Measurements from ENCODE around the gene ADGRL2.
"Not testable (repeated sequence)": the region's sequence is repeated elsewhere in the genome, so short reads cannot be mapped to it uniquely, and the experiment has no call there.

The ADGRL2 gene

GRCh38 chr1:81867235-81867634 lies 66.5 kb downstream of the ADGRL2 start:
- no peak for DNase-seq (ENCODE audit: low spot score)
- no CpG with 5 or more reads among the region's 1 CpG for WGBS, 2 donors (ENCODE audit: extremely low coverage in 2 of 2, insufficient read length in 2 of 2, insufficient replicate concordance in 1 of 2)
- Histone ChIP-seq H4K8ac (ENCODE audit: low read depth, low read length) (no peak overlapping the region), H3K4me2 (ENCODE audit: insufficient read depth, low read length, poor library complexity, severe bottlenecking) (no peak overlapping the region), H3K79me1 (ENCODE audit: low read depth, low read length) (no peaks in the 10 kb centered on the region), H3K36me3 (replicated peaks in 1 of 2; ENCODE audit: control insufficient read depth in 2 of 2, insufficient read depth in 2 of 2, low read length in 2 of 2) (peaks cover 2 to 87% of the 10 kb centered on the region in 2 donors), H2BK15ac (ENCODE audit: low read length) (no peak overlapping the region), H2BK12ac (ENCODE audit: low read length) (no peak overlapping the region), H3K4me1 (ENCODE audit: control insufficient read depth in 2 of 2, insufficient read depth in 1 of 2, low read depth in 1 of 2, low read length in 2 of 2) (no peaks in the 10 kb centered on the region), H3K4me3 (ENCODE audit: low read length in 2 of 2) (no peak overlapping the region), H3K4ac (ENCODE audit: low read length) (no peak overlapping the region), H3K27ac (replicated peaks; ENCODE audit: low read length) (no peak overlapping the region), H3K23ac (ENCODE audit: low read depth, low read length, poor library complexity) (no peak overlapping the region), H3K14ac (ENCODE audit: low read length) (no peak overlapping the region), H3K27me3 (ENCODE audit: control insufficient read depth in 3 of 3, insufficient read depth in 3 of 3, low read depth in 1 of 3, low read length in 3 of 3) (no peaks in the 10 kb centered on the region), H3K18ac (ENCODE audit: low read length) (no peak overlapping the region), H2BK120ac (ENCODE audit: low read depth, low read length) (no peak overlapping the region), H2AK5ac (ENCODE audit: low read depth, low read length) (no peak overlapping the region), H4K91ac (ENCODE audit: low read depth, low read length, poor library complexity) (no peak overlapping the region), H3K9ac (ENCODE audit: low read depth, low read length, poor library complexity) (no peak overlapping the region), H2AFZ (ENCODE audit: low read length) (no peak overlapping the region), H2BK5ac (ENCODE audit: low read length) (no peak overlapping the region), H3K9me3 (replicated peaks in 1 of 2; ENCODE audit: control insufficient read depth in 2 of 2, insufficient read depth in 1 of 2, low read depth in 1 of 2, low read length in 2 of 2) (peaks cover 0 to 8% of the 10 kb centered on the region in 2 donors)

DNA sequence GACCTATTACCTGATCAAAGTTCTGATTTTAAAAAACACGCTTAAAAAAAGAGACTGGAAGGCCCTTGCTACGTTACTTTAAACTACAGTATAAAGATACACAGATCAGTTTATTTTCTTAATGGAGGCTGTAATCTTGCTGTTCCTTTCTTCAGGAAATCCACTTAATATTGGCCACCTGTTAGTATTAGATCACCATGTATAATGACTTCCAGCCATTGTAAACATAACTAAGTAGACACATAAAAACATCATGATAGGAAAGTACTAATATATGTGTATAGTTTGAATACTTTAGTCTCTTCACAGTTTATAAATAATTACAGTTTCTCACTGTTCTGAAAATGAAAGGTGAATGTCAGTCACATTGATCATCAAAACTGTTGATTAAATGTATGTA lies 68.6 kb downstream of the ADGRL2 start:
- H3K27ac ChIP-seq (replicated peaks; ENCODE audit: low read length): no peak overlapping the region
- peaks cover 0 to 11% of the 10 kb centered on the region in 2 donors for H3K9me3 ChIP-seq (replicated peaks in 1 of 2; ENCODE audit: control insufficient read depth in 2 of 2, insufficient read depth in 1 of 2, low read depth in 1 of 2, low read length in 2 of 2)
- no peak overlapping the region for H4K91ac ChIP-seq (ENCODE audit: low read depth, low read length, poor library complexity)
- H2AFZ ChIP-seq (ENCODE audit: low read length): no peak overlapping the region
- no peak overlapping the region for H3K4me3 ChIP-seq (ENCODE audit: low read length in 2 of 2)
- H2BK120ac ChIP-seq (ENCODE audit: low read depth, low read length): no peak overlapping the region
- no peaks in the 10 kb centered on the region for H3K27me3 ChIP-seq (ENCODE audit: control insufficient read depth in 3 of 3, insufficient read depth in 3 of 3, low read depth in 1 of 3, low read length in 3 of 3)
- no CpG with 5 or more reads among the region's 2 CpGs for WGBS, 2 donors (ENCODE audit: extremely low coverage in 2 of 2, insufficient read length in 2 of 2, insufficient replicate concordance in 1 of 2)
- H2BK5ac ChIP-seq (ENCODE audit: low read length): no peak overlapping the region
- H3K14ac ChIP-seq (ENCODE audit: low read length): no peak overlapping the region
- H4K8ac ChIP-seq (ENCODE audit: low read depth, low read length): no peak overlapping the region
- H3K4me2 ChIP-seq (ENCODE audit: insufficient read depth, low read length, poor library complexity, severe bottlenecking): no peak overlapping the region
- H3K4me1 ChIP-seq (ENCODE audit: control insufficient read depth in 2 of 2, insufficient read depth in 1 of 2, low read depth in 1 of 2, low read length in 2 of 2): no peaks in the 10 kb centered on the region
- H3K79me1 ChIP-seq (ENCODE audit: low read depth, low read length): no peaks in the 10 kb centered on the region
- H2BK12ac ChIP-seq (ENCODE audit: low read length): no peak overlapping the region
- peaks cover 2 to 86% of the 10 kb centered on the region in 2 donors for H3K36me3 ChIP-seq (replicated peaks in 1 of 2; ENCODE audit: control insufficient read depth in 2 of 2, insufficient read depth in 2 of 2, low read length in 2 of 2)
- no peak overlapping the region for H3K9ac ChIP-seq (ENCODE audit: low read depth, low read length, poor library complexity)
- no peak overlapping the region for H2AK5ac ChIP-seq (ENCODE audit: low read depth, low read length)
- H3K4ac ChIP-seq (ENCODE audit: low read length): no peak overlapping the region
- H3K18ac ChIP-seq (ENCODE audit: low read length): no peak overlapping the region
- DNase-seq (ENCODE audit: low spot score): no peak
- no peak overlapping the region for H3K23ac ChIP-seq (ENCODE audit: low read depth, low read length, poor library complexity)
- H2BK15ac ChIP-seq (ENCODE audit: low read length): no peak overlapping the region

DNA sequence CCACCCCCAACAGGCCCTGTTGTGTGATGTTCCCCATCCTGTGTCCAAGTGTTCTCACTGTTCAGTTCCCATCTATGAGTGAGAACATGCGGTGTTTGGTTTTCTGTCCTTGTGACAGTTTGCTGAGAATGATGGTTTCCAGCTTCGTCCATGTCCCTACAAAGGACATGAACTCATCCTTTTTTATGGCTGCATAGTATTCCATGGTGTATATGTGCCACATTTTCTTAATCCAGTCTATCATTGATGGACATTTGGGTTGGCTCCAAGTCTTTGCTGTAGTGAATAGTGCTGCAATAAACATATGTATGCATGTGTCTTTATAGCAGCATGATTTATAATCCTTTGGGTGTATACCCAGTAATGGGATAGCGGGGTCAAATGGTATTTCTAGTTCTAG lies 70.4 kb downstream of the ADGRL2 start:
- not testable (repeated sequence) for H3K18ac ChIP-seq (ENCODE audit: low read length); H3K4me3 ChIP-seq (ENCODE audit: low read length in 2 of 2); H4K8ac ChIP-seq (ENCODE audit: low read depth, low read length); H3K4me1 ChIP-seq (ENCODE audit: control insufficient read depth in 2 of 2, insufficient read depth in 1 of 2, low read depth in 1 of 2, low read length in 2 of 2); H3K14ac ChIP-seq (ENCODE audit: low read length); H4K91ac ChIP-seq (ENCODE audit: low read depth, low read length, poor library complexity); H3K27ac ChIP-seq (replicated peaks; ENCODE audit: low read length); H2BK15ac ChIP-seq (ENCODE audit: low read length); H3K9ac ChIP-seq (ENCODE audit: low read depth, low read length, poor library complexity); H3K4ac ChIP-seq (ENCODE audit: low read length); H3K4me2 ChIP-seq (ENCODE audit: insufficient read depth, low read length, poor library complexity, severe bottlenecking); H3K27me3 ChIP-seq (ENCODE audit: control insufficient read depth in 3 of 3, insufficient read depth in 3 of 3, low read depth in 1 of 3, low read length in 3 of 3); H2BK120ac ChIP-seq (ENCODE audit: low read depth, low read length); H3K79me1 ChIP-seq (ENCODE audit: low read depth, low read length); DNase-seq (ENCODE audit: low spot score); H3K23ac ChIP-seq (ENCODE audit: low read depth, low read length, poor library complexity); H2AFZ ChIP-seq (ENCODE audit: low read length); H2AK5ac ChIP-seq (ENCODE audit: low read depth, low read length); H2BK5ac ChIP-seq (ENCODE audit: low read length); H2BK12ac ChIP-seq (ENCODE audit: low read length)
- H3K9me3 ChIP-seq (replicated peaks in 1 of 2; ENCODE audit: control insufficient read depth in 2 of 2, insufficient read depth in 1 of 2, low read depth in 1 of 2, low read length in 2 of 2): peaks cover 0 to 11% of the 10 kb centered on the region in 2 donors
- no CpG with 5 or more reads among the region's 3 CpGs for WGBS, 2 donors (ENCODE audit: extremely low coverage in 2 of 2, insufficient read length in 2 of 2, insufficient replicate concordance in 1 of 2)
- peaks cover 2 to 74% of the 10 kb centered on the region in 2 donors for H3K36me3 ChIP-seq (replicated peaks in 1 of 2; ENCODE audit: control insufficient read depth in 2 of 2, insufficient read depth in 2 of 2, low read length in 2 of 2)

DNA sequence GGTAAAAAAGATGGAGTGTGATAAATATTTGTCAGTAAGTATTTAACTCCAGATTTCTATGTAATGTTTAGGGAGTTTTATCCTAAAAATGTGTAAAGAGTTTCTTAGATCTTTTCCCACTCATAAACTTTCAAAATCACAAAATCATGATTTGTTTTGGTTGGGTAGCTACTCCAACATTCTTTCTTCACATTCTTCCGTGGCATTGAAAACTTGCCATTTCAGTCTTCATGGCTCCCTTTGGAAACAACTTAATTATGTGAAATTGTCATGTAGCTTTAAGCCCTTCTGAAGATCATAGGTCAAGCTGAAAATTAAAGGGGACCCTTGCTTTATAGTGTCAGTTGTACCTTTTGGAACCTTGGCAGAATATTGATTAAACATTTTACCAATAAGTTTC lies 73.2 kb downstream of the ADGRL2 start:
- Histone ChIP-seq H3K27me3 (ENCODE audit: control insufficient read depth in 3 of 3, insufficient read depth in 3 of 3, low read depth in 1 of 3, low read length in 3 of 3) (no peaks in the 10 kb centered on the region), H2BK15ac (ENCODE audit: low read length) (no peak overlapping the region), H3K14ac (ENCODE audit: low read length) (no peak overlapping the region), H2BK5ac (ENCODE audit: low read length) (no peak overlapping the region), H3K36me3 (replicated peaks in 1 of 2; ENCODE audit: control insufficient read depth in 2 of 2, insufficient read depth in 2 of 2, low read length in 2 of 2) (peaks cover 0 to 70% of the 10 kb centered on the region in 2 donors), H4K91ac (ENCODE audit: low read depth, low read length, poor library complexity) (no peak overlapping the region), H3K4me2 (ENCODE audit: insufficient read depth, low read length, poor library complexity, severe bottlenecking) (no peak overlapping the region), H4K8ac (ENCODE audit: low read depth, low read length) (no peak overlapping the region), H3K4ac (ENCODE audit: low read length) (no peak overlapping the region), H3K9me3 (replicated peaks in 1 of 2; ENCODE audit: control insufficient read depth in 2 of 2, insufficient read depth in 1 of 2, low read depth in 1 of 2, low read length in 2 of 2) (peaks cover 0 to 7% of the 10 kb centered on the region in 2 donors), H3K18ac (ENCODE audit: low read length) (no peak overlapping the region), H3K4me3 (ENCODE audit: low read length in 2 of 2) (no peak overlapping the region), H3K79me1 (ENCODE audit: low read depth, low read length) (no peaks in the 10 kb centered on the region), H2AFZ (ENCODE audit: low read length) (no peak overlapping the region), H2BK120ac (ENCODE audit: low read depth, low read length) (no peak overlapping the region), H3K9ac (ENCODE audit: low read depth, low read length, poor library complexity) (no peak overlapping the region), H2BK12ac (ENCODE audit: low read length) (no peak overlapping the region), H3K27ac (replicated peaks; ENCODE audit: low read length) (no peak overlapping the region), H3K4me1 (ENCODE audit: control insufficient read depth in 2 of 2, insufficient read depth in 1 of 2, low read depth in 1 of 2, low read length in 2 of 2) (peaks cover 2 to 14% of the 10 kb centered on the region in 2 donors), H3K23ac (ENCODE audit: low read depth, low read length, poor library complexity) (no peak overlapping the region), H2AK5ac (ENCODE audit: low read depth, low read length) (no peak overlapping the region)
- no CpG with 5 or more reads among the region's 1 CpG for WGBS, 2 donors (ENCODE audit: extremely low coverage in 2 of 2, insufficient read length in 2 of 2, insufficient replicate concordance in 1 of 2)
- DNase-seq (ENCODE audit: low spot score): no peak

Data from neuronal stem cell (in vitro differentiated cells).